IMR-90 (cell line): ENCODE measurements around the gene SLC39A2. TPM values are rescaled to one million over a fixed set of nuclear protein-coding genes. Genes with fewer than 3 reads are reported as not detected.

Experiments used
- ATAC-seq: fragments of 200-7000 bp; cut with Tn5 transposase; 2 replicates; pipeline ENCODE4 v1.9.1; 2020; ENCODE audit warnings: low read depth, mild to moderate bottlenecking, moderate library complexity
- BruUV-seq: library from RNA; stranded (reverse); fragments of 400-500 nt; replicated peaks from 2 replicates; lab custom pipeline; 2021; lab: Mats Ljungman, UMichigan
- CTCF ChIA-PET: fragments of 300-600 bp; formaldehyde crosslinking; extraction: SDS; loops from one replicate; lab custom pipeline; 2021; ENCODE audit warnings: antibody characterized with exemption; lab: Yijun Ruan, JAX
- POLR2A ChIA-PET: fragments of 300-600 bp; sonication (Branson Sonifier 250); formaldehyde crosslinking; loops from one replicate; lab custom pipeline; 2022; ENCODE audit warnings: antibody characterized with exemption; ENCODE audit not compliant: unreplicated experiment; lab: Charles Lee
- DNase-seq: peaks from one replicate; pipeline ENCODE4 v3.0.0; 2013
- H2AFZ ChIP-seq: replicated peaks from 2 replicates; pipeline ENCODE3; 2013; ENCODE audit warnings: low read length, mild to moderate bottlenecking; ENCODE audit not compliant: poor library complexity
- H2AK5ac ChIP-seq: 2 replicates; pipeline ENCODE4 v1.6.1; 2013; ENCODE audit warnings: low read depth, low read length, inconsistent platforms
- H2AK9ac ChIP-seq: replicated peaks from 2 replicates; pipeline ENCODE3; 2013; ENCODE audit warnings: mild to moderate bottlenecking, low read depth, low read length, moderate library complexity; ENCODE audit not compliant: poor library complexity
- H2BK120ac ChIP-seq: 2 replicates; pipeline ENCODE4 v1.6.1; 2013; ENCODE audit warnings: low read depth, low read length, inconsistent platforms
- H2BK15ac ChIP-seq: 3 replicates; pipeline ENCODE4 v1.6.1; 2013; ENCODE audit warnings: low read depth, low read length, inconsistent platforms
- H2BK20ac ChIP-seq: 2 replicates; pipeline ENCODE4 v1.6.1; 2013; ENCODE audit warnings: low read depth, mild to moderate bottlenecking, inconsistent platforms, low read length, moderate library complexity
- H2BK5ac ChIP-seq: 2 replicates; pipeline ENCODE4 v1.6.1; 2013; ENCODE audit warnings: mild to moderate bottlenecking, low read depth, low read length, inconsistent platforms; ENCODE audit not compliant: poor library complexity, severe bottlenecking
- H3K14ac ChIP-seq: replicated peaks from 2 replicates; pipeline ENCODE4 v1.6.1; 2013; ENCODE audit warnings: low read depth, low read length, inconsistent platforms
- H3K18ac ChIP-seq: 2 replicates; pipeline ENCODE4 v1.6.1; 2013; ENCODE audit warnings: low read depth, low read length, control low read depth
- H3K23ac ChIP-seq: 2 replicates; pipeline ENCODE4 v1.6.1; 2013; ENCODE audit warnings: low read depth, low read length, inconsistent platforms
- H3K27ac ChIP-seq: 2 replicates; pipeline ENCODE4 v1.5.1; 2013; ENCODE audit warnings: mild to moderate bottlenecking, control low read depth, low read length; ENCODE audit not compliant: insufficient read depth
- H3K27me3 ChIP-seq: 2 replicates; pipeline ENCODE4 v1.6.1; 2013; ENCODE audit warnings: low read length; ENCODE audit not compliant: control insufficient read depth, insufficient read depth
- H3K36me3 ChIP-seq: 2 replicates; pipeline ENCODE4 v1.6.1; 2013; ENCODE audit warnings: low read length, mixed read lengths; ENCODE audit not compliant: control insufficient read depth, insufficient read depth
- H3K4ac ChIP-seq: 2 replicates; pipeline ENCODE4 v1.6.1; 2013; ENCODE audit warnings: low read depth, low read length, inconsistent platforms
- H3K4me1 ChIP-seq: 2 replicates; pipeline ENCODE4 v1.6.1; 2013; ENCODE audit warnings: low read length, mixed read lengths; ENCODE audit not compliant: control insufficient read depth, insufficient read depth
- H3K4me2 ChIP-seq: 2 replicates; pipeline ENCODE4 v1.6.1; 2013; ENCODE audit warnings: low read depth, mild to moderate bottlenecking, control low read depth, low read length, moderate library complexity
- H3K4me3 ChIP-seq: 2 replicates; pipeline ENCODE4 v1.5.1; 2013; ENCODE audit warnings: low read depth, mild to moderate bottlenecking, control low read depth, low read length, moderate library complexity; ENCODE audit not compliant: insufficient read depth
- H3K56ac ChIP-seq: 2 replicates; pipeline ENCODE4 v1.6.1; 2013; ENCODE audit warnings: low read length, inconsistent platforms; ENCODE audit not compliant: insufficient read depth; ENCODE audit errors: extremely low read depth
- H3K79me1 ChIP-seq, 2 experiments: 2 replicates each; pipeline ENCODE4 v1.6.1; 2013; ENCODE audit warnings: low read length in 2 of 2, inconsistent platforms in 1 of 2, low read depth in 1 of 2
- H3K9ac ChIP-seq: 2 replicates; pipeline ENCODE4 v1.6.1; 2013; ENCODE audit warnings: low read depth, low read length, control low read depth
- H3K9me1 ChIP-seq: 2 replicates; pipeline ENCODE4 v1.6.1; 2013; ENCODE audit warnings: low read length, inconsistent platforms; ENCODE audit not compliant: insufficient read depth
- H3K9me3 ChIP-seq: 2 replicates; pipeline ENCODE4 v1.6.1; 2013; ENCODE audit warnings: low read length; ENCODE audit not compliant: control insufficient read depth, insufficient read depth
- H4K20me1 ChIP-seq: 2 replicates; pipeline ENCODE4 v1.6.1; 2013; ENCODE audit warnings: low read length, inconsistent platforms; ENCODE audit not compliant: insufficient read depth
- H4K5ac ChIP-seq: 2 replicates; pipeline ENCODE4 v1.6.1; 2013; ENCODE audit warnings: mild to moderate bottlenecking, low read depth, low read length, control low read depth
- H4K8ac ChIP-seq, 2 experiments: 2 replicates each; pipeline ENCODE4 v1.6.1; 2013; ENCODE audit warnings: low read depth in 2 of 2, low read length in 2 of 2, control low read depth in 1 of 2, inconsistent platforms in 1 of 2
- H4K91ac ChIP-seq: 2 replicates; pipeline ENCODE4 v1.6.1; 2013; ENCODE audit warnings: low read depth, low read length, inconsistent platforms; ENCODE audit not compliant: insufficient read depth
- BHLHE40 ChIP-seq: fragments of 150-350 bp; IDR thresholded peaks from 2 replicates; pipeline ENCODE4 v1.6.1; 2016; ENCODE audit warnings: mild to moderate bottlenecking, low read depth, low read length
- CHD1 ChIP-seq: IDR thresholded peaks from 2 replicates; pipeline ENCODE4 v1.6.1; 2012; ENCODE audit warnings: low read depth, low read length, improper control_type of control experiment
- CTCF ChIP-seq: conservative IDR thresholded peaks from 2 replicates; pipeline ENCODE4 v1.5.1; 2012; ENCODE audit warnings: mild to moderate bottlenecking, low read depth, low read length, improper control_type of control experiment
- MAZ ChIP-seq: IDR thresholded peaks from 2 replicates; pipeline ENCODE4 v1.6.1; 2012; ENCODE audit warnings: low read depth, mild to moderate bottlenecking, low read length, improper control_type of control experiment, moderate library complexity, borderline replicate concordance
- NFE2L2 ChIP-seq: fragments of 150-350 bp; IDR thresholded peaks from 2 replicates; pipeline ENCODE4 v1.6.1; 2016; ENCODE audit warnings: low read depth, mild to moderate bottlenecking, low read length
- RCOR1 ChIP-seq: IDR thresholded peaks from 2 replicates; pipeline ENCODE4 v1.6.1; 2012; ENCODE audit warnings: mild to moderate bottlenecking, low read length, improper control_type of control experiment; ENCODE audit not compliant: insufficient replicate concordance
- WGBS, 2 experiments: methylation state at CpG; one replicate each; pipeline versions ENCODE4 v1.1.5 to v1.1.7; 2013; ENCODE audit warnings: missing lambda C conversion rate in 2 of 2; ENCODE audit not compliant: insufficient read length in 1 of 2; ENCODE audit errors: extremely low coverage in 2 of 2; 5-methylcytosine and 5-hydroxymethylcytosine counted together
- dilution Hi-C: fragments of 300-500 bp; cut with HindIII; formaldehyde crosslinking; loops from one replicate; pipeline ENCODE4 v1.14.3; 2018; ENCODE audit warnings: low sequenced_read_pairs; ENCODE audit not compliant: unreplicated experiment
- in situ Hi-C: fragments of 300-500 bp; cut with MboI; formaldehyde crosslinking; loops from 3 replicates; pipeline ENCODE4 v1.14.3; 2019; ENCODE audit warnings: low sequenced_read_pairs, inconsistent platforms, mixed read lengths
- intact Hi-C: fragments of 100-400 bp; cut with micrococcal nuclease; formaldehyde crosslinking; loops from 2 replicates; pipeline ENCODE4 v1.10.0; 2022
- polyA plus RNA-seq, 3 experiments: library from polyadenylated mRNA; depleted of rRNA; stranded (reverse); fragments of >200 nt; gene quantifications; 2 replicates each; pipeline ENCODE4 v1.2.3, GENCODE V29; 2012; ENCODE audit warnings: low replicate concordance in 1 of 3
- total RNA-seq: library from RNA; depleted of rRNA; stranded (reverse); fragments of >200 nt; gene quantifications from 2 replicates; pipeline ENCODE4 v1.2.3, GENCODE V29; 2012

The SLC39A2 gene
- total and polyA plus RNA-seq, 2 of the 4 experiments (the other 2 are of a cell fraction): not detected

GRCh38 chr14:21011136-21011535 is 12.0 kb downstream of the SLC39A2 start:
- TF ChIP-seq CHD1: no peak
- no peak for TF ChIP-seq NFE2L2
- no peak for TF ChIP-seq RCOR1
- TF ChIP-seq CTCF: no peak
- no peak for TF ChIP-seq BHLHE40
- TF ChIP-seq MAZ: no peak
- no peak overlapping the region for H3K23ac ChIP-seq
- no peak overlapping the region for H2AK5ac ChIP-seq
- H4K5ac ChIP-seq: no peak overlapping the region
- H3K27ac ChIP-seq: no peak overlapping the region
- no peak overlapping the region for H2BK5ac ChIP-seq
- no peak overlapping the region for H3K56ac ChIP-seq
- no peak overlapping the region for H2AFZ ChIP-seq
- H2BK20ac ChIP-seq: no peak overlapping the region
- no peak overlapping the region for H3K14ac ChIP-seq
- no peaks in the 10 kb centered on the region for H3K4me1 ChIP-seq
- DNase-seq (no peak), ATAC-seq (no peak)
- H2BK15ac ChIP-seq: no peak overlapping the region
- no peak overlapping the region for H3K4me2 ChIP-seq
- no peaks in the 10 kb centered on the region for H3K36me3 ChIP-seq
- no peak overlapping the region for H3K9ac ChIP-seq
- intact Hi-C loops: no loop called here
- H4K20me1 ChIP-seq: no peaks in the 10 kb centered on the region
- no TSS peak for BruUV-seq
- H4K91ac ChIP-seq: no peak overlapping the region
- H4K8ac ChIP-seq: no peak overlapping the region
- H3K4ac ChIP-seq: no peak overlapping the region
- no peaks in the 10 kb centered on the region for H3K9me1 ChIP-seq
- H3K9me3 ChIP-seq: no peaks in the 10 kb centered on the region
- no peak overlapping the region for H3K18ac ChIP-seq
- in situ Hi-C loops: no loop called here
- no peak overlapping the region for H2AK9ac ChIP-seq
- no CpG with 5 or more reads among the region's 1 CpG for WGBS, 2 experiments
- dilution Hi-C loops: no loop called here
- ChIA-PET POLR2A (no interaction called here), CTCF (interaction anchor here (0.6 to 2.3 kb wide), 3 partner anchors 40 to 92 kb away, joined by 3 to 7 read pairs (median 3); no protein-coding TSS in a partner anchor)
- H3K4me3 ChIP-seq: no peak overlapping the region
- H3K27me3 ChIP-seq: peaks cover 19% of the 10 kb centered on the region
- no peak overlapping the region for H2BK120ac ChIP-seq
- no peaks in the 10 kb centered on the region for H3K79me1 ChIP-seq
